ENCODE data around the gene ANKRD31.
"Not testable (repeated sequence)": the region's sequence is repeated elsewhere in the genome, so short reads cannot be mapped to it uniquely, and the experiment has no call there.

The ANKRD31 gene

GRCh38 chr5:75220787-75221186, 15.9 kb downstream of the ANKRD31 start:
- DNase-seq: not testable (repeated sequence)

- no peak for DNase-seq
Measured at GRCh38 chr5:75214928-75215327, 21.8 kb downstream of the ANKRD31 start.

GRCh38 chr5:75214409-75214808, 22.3 kb downstream of the ANKRD31 start:
- DNase-seq: no peak

- DNase-seq: no peak
Measured at GRCh38 chr5:75203604-75204003, 33.1 kb downstream of the ANKRD31 start.

GRCh38 chr5:75202935-75203334, 33.7 kb downstream of the ANKRD31 start:
- DNase-seq: no peak

- DNase-seq: no peak
Measured at GRCh38 chr5:75200776-75201175, 35.9 kb downstream of the ANKRD31 start.

GRCh38 chr5:75199946-75200345, 36.7 kb downstream of the ANKRD31 start:
- no peak for DNase-seq

GRCh38 chr5:75199071-75199470, 37.6 kb downstream of the ANKRD31 start:
- DNase-seq: no peak

- no peak for DNase-seq
Measured at GRCh38 chr5:75197745-75198144, 38.9 kb downstream of the ANKRD31 start.

- no peak for DNase-seq
Measured at GRCh38 chr5:75192804-75193203, 43.9 kb downstream of the ANKRD31 start.

- DNase-seq: no peak
Measured at GRCh38 chr5:75192264-75192663, 44.4 kb downstream of the ANKRD31 start.

- DNase-seq: no peak
Measured at GRCh38 chr5:75190227-75190626, 46.5 kb downstream of the ANKRD31 start.

GRCh38 chr5:75189353-75189752, 47.3 kb downstream of the ANKRD31 start:
- no peak for DNase-seq

- no peak for DNase-seq
Measured at GRCh38 chr5:75185763-75186162, 50.9 kb downstream of the ANKRD31 start.

- not testable (repeated sequence) for DNase-seq
Measured at GRCh38 chr5:75176009-75176408, 60.7 kb downstream of the ANKRD31 start.

GRCh38 chr5:75174872-75175271, 61.8 kb downstream of the ANKRD31 start:
- not testable (repeated sequence) for DNase-seq

- DNase-seq: no peak
Measured at GRCh38 chr5:75169516-75169915, 67.2 kb downstream of the ANKRD31 start.

GRCh38 chr5:75168026-75168735, 68.5 kb downstream of the ANKRD31 start:
- DNase-seq: no peak

GRCh38 chr5:75167345-75167744, 69.3 kb downstream of the ANKRD31 start:
- peak; percentile 9 to 24 for DNase-seq

- DNase-seq: not testable (repeated sequence)
Measured at GRCh38 chr5:75161508-75161907, 75.2 kb downstream of the ANKRD31 start.

- DNase-seq: no peak
Measured at GRCh38 chr5:75156585-75156984, 80.1 kb downstream of the ANKRD31 start.

- no peak for DNase-seq
Measured at GRCh38 chr5:75152860-75153259, 83.8 kb downstream of the ANKRD31 start.

GRCh38 chr5:75148051-75148450, 88.6 kb downstream of the ANKRD31 start:
- peak; percentile 74 to 81 for DNase-seq

GRCh38 chr5:75142566-75143136, 94.0 kb downstream of the ANKRD31 start:
- no peak for DNase-seq

GRCh38 chr5:75140277-75140676, 96.4 kb downstream of the ANKRD31 start:
- DNase-seq: no peak
